K562 (cell line): ENCODE results near the gene SNX20.

ENCODE experiments used
- CTCF ChIP-seq, 3 experiments: IDR thresholded peaks in 2 of 3; conservative IDR thresholded peaks in 1 of 3; 2 replicates each; pipeline ENCODE4 v1.5.1; 2011 to 2012; ENCODE audit warnings: low read length in 3 of 3, mild to moderate bottlenecking in 3 of 3, control low read depth in 2 of 3, improper control_type of control experiment in 1 of 3, inconsistent platforms in 1 of 3, low read depth in 1 of 3, mixed read lengths in 1 of 3, moderate library complexity in 1 of 3; ENCODE audit not compliant: insufficient read depth in 2 of 3
- POLR2AphosphoS5 ChIP-seq: IDR thresholded peaks from 2 replicates; pipeline ENCODE4 v1.6.1; 2011; ENCODE audit warnings: mild to moderate bottlenecking, low read depth, low read length, moderate library complexity; ENCODE audit not compliant: control insufficient read depth, insufficient read depth
- REST ChIP-seq, 2 experiments: fragments of 450-650 bp; formaldehyde crosslinking in 1 of 2; IDR thresholded peaks; 2 replicates each; pipeline versions ENCODE4 v1.4.0 to v1.6.1; 2014 to 2020; ENCODE audit warnings: mild to moderate bottlenecking in 2 of 2, borderline replicate concordance in 1 of 2, low read depth in 1 of 2
- TAF1 ChIP-seq: IDR thresholded peaks from 2 replicates; pipeline ENCODE4 v1.6.1; 2011; ENCODE audit warnings: mild to moderate bottlenecking, low read length, moderate library complexity; ENCODE audit not compliant: insufficient read depth, control insufficient read depth, severe bottlenecking; ENCODE audit errors: extremely low read depth
- ZBTB1 ChIP-seq: sonication (generic); formaldehyde crosslinking; IDR thresholded peaks from 2 replicates; pipeline ENCODE4 v1.8.1; 2023; ENCODE audit warnings: missing genetic modification reagents, low read depth, mild to moderate bottlenecking, borderline replicate concordance

GRCh38 chr16:50675686-50676610 lies 5.2 kb downstream of the SNX20 start:
- TF ChIP-seq ZBTB1 (no peak), REST (IDR thresholded peaks at IDR 0.05; ENCODE audit: borderline replicate concordance) (no peak), REST (CRISPR knock-in tag; IDR thresholded peaks at IDR 0.05; ENCODE audit: low read depth) (no peak), POLR2AphosphoS5 (no peak), TAF1 (no peak), CTCF (IDR thresholded peaks at IDR 0.05 in 2 of 3, conservative IDR thresholded peaks at IDR 0.05 in 1 of 3; ENCODE audit: insufficient read depth in 2 of 3, low read depth in 1 of 3, low read length in 3 of 3) (no peak)
